ENCODE data around the gene NTN1. TPM values are rescaled to one million over a fixed set of nuclear protein-coding genes. Genes with fewer than 3 reads are reported as not detected.

Gene NTN1
- total RNA-seq, 4 donors from 2014 or later = 5.9 to 11.6 (median 8.5) TPM

DNA sequence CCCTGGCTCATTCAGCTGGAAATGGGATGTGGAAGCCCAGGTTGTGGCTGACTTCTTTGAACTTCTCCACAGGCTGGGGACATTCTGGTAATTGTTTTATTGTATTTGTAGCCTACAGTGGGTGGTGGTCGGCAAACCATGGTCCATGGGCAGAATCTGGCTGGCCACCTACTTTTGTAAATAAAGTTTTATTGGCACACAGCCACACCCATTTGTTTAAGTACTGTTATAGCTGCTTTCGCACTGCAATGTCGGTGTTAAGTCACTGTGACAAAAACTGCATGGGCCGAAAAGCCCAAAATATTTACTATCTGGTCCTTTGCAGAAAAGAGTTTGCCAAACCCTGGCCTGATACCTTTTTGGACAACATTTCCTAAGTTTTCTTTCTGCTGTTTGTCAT lies 86.2 kb downstream of the NTN1 start:
- no peak for DNase-seq (ENCODE audit: low spot score in 2 of 2)
- intact Hi-C loops (cut with DNase I; ENCODE audit: low total_unique reads) = no loop called here
- no peak overlapping the region for H3K4me3 ChIP-seq (ENCODE audit: low read depth, poor library complexity, severe bottlenecking)
- 72 to 86% methylated on average over 4 of the region's 4 CpGs for WGBS, 2 donors
- TF ChIP-seq, protein P1, sequence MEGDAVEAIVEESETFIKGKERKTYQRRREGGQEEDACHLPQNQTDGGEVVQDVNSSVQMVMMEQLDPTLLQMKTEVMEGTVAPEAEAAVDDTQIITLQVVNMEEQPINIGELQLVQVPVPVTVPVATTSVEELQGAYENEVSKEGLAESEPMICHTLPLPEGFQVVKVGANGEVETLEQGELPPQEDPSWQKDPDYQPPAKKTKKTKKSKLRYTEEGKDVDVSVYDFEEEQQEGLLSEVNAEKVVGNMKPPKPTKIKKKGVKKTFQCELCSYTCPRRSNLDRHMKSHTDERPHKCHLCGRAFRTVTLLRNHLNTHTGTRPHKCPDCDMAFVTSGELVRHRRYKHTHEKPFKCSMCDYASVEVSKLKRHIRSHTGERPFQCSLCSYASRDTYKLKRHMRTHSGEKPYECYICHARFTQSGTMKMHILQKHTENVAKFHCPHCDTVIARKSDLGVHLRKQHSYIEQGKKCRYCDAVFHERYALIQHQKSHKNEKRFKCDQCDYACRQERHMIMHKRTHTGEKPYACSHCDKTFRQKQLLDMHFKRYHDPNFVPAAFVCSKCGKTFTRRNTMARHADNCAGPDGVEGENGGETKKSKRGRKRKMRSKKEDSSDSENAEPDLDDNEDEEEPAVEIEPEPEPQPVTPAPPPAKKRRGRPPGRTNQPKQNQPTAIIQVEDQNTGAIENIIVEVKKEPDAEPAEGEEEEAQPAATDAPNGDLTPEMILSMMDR (IDR thresholded peaks at IDR 0.05) = no peak
- no peak for TF ChIP-seq POLR2A (IDR thresholded peaks at IDR 0.05)

DNA sequence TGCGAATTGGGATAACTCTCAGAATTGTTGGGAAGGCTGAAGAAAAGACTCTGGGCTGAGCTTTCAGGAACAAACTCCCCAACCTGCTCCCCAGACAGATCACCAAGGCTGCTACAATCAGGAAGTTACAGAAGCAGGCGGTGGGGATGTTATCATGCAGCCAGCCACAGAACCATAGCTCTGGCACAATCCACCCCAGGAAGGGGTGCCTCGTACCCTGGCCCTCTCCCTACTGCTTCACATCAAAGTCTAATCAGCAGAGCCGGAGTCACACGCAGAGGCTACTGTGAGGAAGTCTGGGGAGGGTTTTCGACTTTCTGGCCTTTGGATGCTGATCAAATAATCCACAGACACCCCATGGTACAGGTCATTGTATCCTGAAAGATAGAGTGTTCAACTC lies 86.8 kb downstream of the NTN1 start:
- no peak for DNase-seq (ENCODE audit: low spot score in 2 of 2)
- TF ChIP-seq POLR2A (IDR thresholded peaks at IDR 0.05) = no peak
- TF ChIP-seq, protein P1 (IDR thresholded peaks at IDR 0.05) = no peak
- no peak overlapping the region for H3K4me3 ChIP-seq (ENCODE audit: low read depth, poor library complexity, severe bottlenecking)
- intact Hi-C loops (cut with DNase I; ENCODE audit: low total_unique reads) = no loop called here
- 85 to 92% methylated on average over 6 of the region's 6 CpGs for WGBS, 2 donors

DNA sequence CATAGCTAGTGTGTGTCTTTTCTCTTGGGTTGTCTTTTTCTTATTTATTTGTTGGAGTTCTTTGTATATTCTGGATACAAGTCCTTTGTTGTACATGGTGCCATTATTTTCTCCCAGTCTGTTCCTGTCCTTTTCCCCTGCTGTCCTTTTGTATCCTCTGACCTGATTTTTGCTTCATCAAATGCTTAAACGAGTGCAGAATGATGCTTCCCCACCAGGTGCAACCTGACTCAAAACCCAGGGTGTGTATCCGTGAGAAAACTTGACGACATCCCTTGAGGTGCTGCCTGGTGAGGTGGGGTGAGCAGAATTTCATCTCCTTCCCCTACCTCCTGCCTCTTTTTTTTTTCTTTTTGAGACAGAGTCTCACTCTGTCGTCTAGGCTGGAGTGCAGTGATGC lies 88.6 kb downstream of the NTN1 start:
- WGBS, 2 donors = 76 to 84% methylated on average over 4 of the region's 4 CpGs
- intact Hi-C loops (cut with DNase I; ENCODE audit: low total_unique reads) = loop anchor here (10.0 kb wide), 1 partner anchor 45 kb away; no protein-coding TSS in a partner anchor
- no peak overlapping the region for H3K4me3 ChIP-seq (ENCODE audit: low read depth, poor library complexity, severe bottlenecking)
- DNase-seq (ENCODE audit: low spot score in 2 of 2) = no peak
- TF ChIP-seq, protein P1 (IDR thresholded peaks at IDR 0.05) = no peak
- no peak for TF ChIP-seq POLR2A (IDR thresholded peaks at IDR 0.05)

DNA sequence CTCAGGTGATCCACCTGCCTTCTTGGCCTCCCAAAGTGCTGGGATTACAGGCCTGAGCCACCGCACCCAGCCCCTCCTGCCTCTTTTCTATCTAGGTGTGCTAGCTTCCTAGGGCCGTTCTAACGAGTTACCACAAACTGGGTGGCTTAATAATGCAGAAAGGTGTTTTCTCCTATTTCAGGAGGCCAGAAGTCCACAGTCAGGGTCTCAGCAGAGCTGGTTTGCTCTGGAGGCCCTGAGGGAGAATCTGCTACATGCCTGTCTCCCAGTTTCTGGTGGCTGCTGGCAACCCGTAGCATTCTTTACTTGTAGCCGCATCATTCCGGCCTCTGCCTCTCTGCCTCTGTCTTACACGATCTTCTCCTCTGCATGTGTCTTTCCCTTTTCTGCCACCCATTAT lies 89.2 kb downstream of the NTN1 start:
- intact Hi-C loops (cut with DNase I; ENCODE audit: low total_unique reads) = loop anchor here (10.0 kb wide), 1 partner anchor 46 kb away; no protein-coding TSS in a partner anchor
- WGBS, 2 donors = 94% methylated on average over 7 of the region's 7 CpGs
- H3K4me3 ChIP-seq (ENCODE audit: low read depth, poor library complexity, severe bottlenecking) = no peak overlapping the region
- TF ChIP-seq, protein P1 (IDR thresholded peaks at IDR 0.05) = no peak
- TF ChIP-seq POLR2A (IDR thresholded peaks at IDR 0.05) = no peak
- no peak for DNase-seq (ENCODE audit: low spot score in 2 of 2)

DNA sequence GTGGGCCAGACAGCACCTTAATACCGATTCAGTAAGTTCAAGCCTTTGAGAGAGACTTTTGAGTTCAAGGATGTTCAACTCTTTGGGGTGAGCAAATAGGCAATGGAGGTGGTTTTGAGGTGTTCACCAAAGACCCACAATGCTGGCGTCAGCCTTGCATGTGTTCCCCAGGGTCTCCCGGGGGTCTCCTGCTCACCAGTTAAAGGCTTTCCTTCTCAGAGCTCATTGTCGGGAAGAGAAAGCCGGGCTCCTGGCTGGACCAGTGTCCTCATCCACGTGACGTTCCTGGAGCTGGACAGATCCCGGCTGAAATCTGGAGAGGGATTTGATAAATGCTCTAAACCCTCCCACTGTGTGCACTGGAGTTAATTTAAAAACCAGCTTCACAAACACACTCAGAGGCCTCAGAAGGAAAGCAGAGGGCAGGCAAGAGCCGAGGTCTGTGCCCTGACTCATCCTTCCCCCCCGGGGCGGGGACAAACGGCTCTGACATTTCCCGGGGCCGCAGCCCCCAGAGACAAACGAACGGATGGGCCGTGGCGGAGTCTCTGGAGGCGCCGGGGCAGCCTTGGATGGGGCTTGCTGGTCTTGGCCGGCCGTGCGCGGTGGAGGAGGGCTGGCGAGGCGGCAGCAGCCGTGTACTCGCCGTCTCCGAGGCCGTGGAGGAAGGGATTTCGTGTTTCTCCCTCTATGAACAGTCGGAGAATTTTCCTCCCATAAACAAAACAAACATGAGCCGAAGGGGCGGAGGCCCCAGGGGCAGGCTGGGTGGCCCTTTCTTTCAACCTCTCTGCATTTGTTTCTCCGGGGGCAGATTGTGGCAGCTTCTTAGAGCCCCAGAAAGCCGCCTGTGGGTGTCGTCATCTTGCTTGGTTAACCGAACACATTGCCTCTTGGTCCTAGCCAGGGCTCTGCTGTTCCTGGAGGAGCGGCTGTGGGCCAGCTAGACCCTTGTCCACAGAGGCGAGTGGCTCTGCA lies 94.2 kb downstream of the NTN1 start:
- WGBS, 2 donors = 15 to 23% methylated on average over 41 of the region's 41 CpGs
- no peak overlapping the region for H3K4me3 ChIP-seq (ENCODE audit: low read depth, poor library complexity, severe bottlenecking)
- DNase-seq (ENCODE audit: low spot score in 2 of 2) = peak; percentile 61 to 92
- TF ChIP-seq, protein P1 (IDR thresholded peaks at IDR 0.05) = no peak
- no peak for TF ChIP-seq POLR2A (IDR thresholded peaks at IDR 0.05)
- intact Hi-C loops (cut with DNase I; ENCODE audit: low total_unique reads) = loop anchor here (10.0 kb wide), 1 partner anchor 51 kb away; no protein-coding TSS in a partner anchor
